GM12878 (cell line): ENCODE results near the gene VSTM2L. TPM values are rescaled to one million over a fixed set of nuclear protein-coding genes. Genes with fewer than 3 reads are reported as not detected.

Experiments
- ATAC-seq: fragments of 200-7000 bp; cut with Tn5 transposase; 3 replicates; pipeline ENCODE4 v1.9.1; 2020; ENCODE audit warnings: mild to moderate bottlenecking, moderate library complexity
- BruUV-seq: library from RNA; stranded (reverse); fragments of 400-500 nt; replicated peaks from 2 replicates; lab custom pipeline; 2021; lab: Mats Ljungman, UMichigan
- CTCF ChIA-PET: fragments of 300-600 bp; sonication (Branson Sonifier 250); formaldehyde crosslinking; extraction: SDS; loops from one replicate; lab custom pipeline; 2021; ENCODE audit warnings: inconsistent platforms; lab: Yijun Ruan, JAX
- POLR2A ChIA-PET: fragments of 350-600 bp; formaldehyde crosslinking; extraction: SDS; loops from one replicate; lab custom pipeline; 2021; ENCODE audit warnings: inconsistent platforms; lab: Charles Lee
- RAD21 ChIA-PET: fragments of 300-600 bp; sonication (Branson Sonifier 250); formaldehyde crosslinking; loops from one replicate; lab custom pipeline; 2023; ENCODE audit warnings: antibody characterized with exemption; ENCODE audit not compliant: unreplicated experiment; lab: Charles Lee
- SMC1A ChIA-PET: fragments of 300-600 bp; sonication (Branson Sonifier 250); formaldehyde crosslinking; loops from one replicate; lab custom pipeline; 2023; ENCODE audit not compliant: unreplicated experiment, uncharacterized antibody; lab: Charles Lee
- DNase-seq: peaks from one replicate; pipeline ENCODE4 v3.0.0-alpha.2; 2011; ENCODE audit warnings: low read depth, low spot score
- FAIRE-seq: peaks from 3 replicates; lab custom pipeline; 2011; peaks lifted over from hg19 to GRCh38; lab: Jason Lieb, UNC
- H2AFZ ChIP-seq: 2 replicates; pipeline ENCODE4 v1.6.0; 2011; ENCODE audit warnings: low read depth, low read length, control low read depth; ENCODE audit not compliant: control insufficient read depth
- H3K27ac ChIP-seq: 2 replicates; pipeline ENCODE4 v1.5.1; 2011; ENCODE audit warnings: control low read depth; ENCODE audit not compliant: control insufficient read depth, insufficient read depth
- H3K27me3 ChIP-seq, 2 experiments: replicated peaks in 1 of 2; 2 replicates each; pipeline versions ENCODE4 v1.6.0 to v1.6.1; 2011; ENCODE audit warnings: low read length in 1 of 2; ENCODE audit not compliant: control insufficient read depth in 2 of 2, insufficient read depth in 2 of 2
- H3K36me3 ChIP-seq, 2 experiments: 2 replicates each; pipeline ENCODE4 v1.5.1; 2011; ENCODE audit warnings: low read length in 1 of 2; ENCODE audit not compliant: control insufficient read depth in 2 of 2, insufficient read depth in 2 of 2
- H3K4me1 ChIP-seq: 2 replicates; pipeline ENCODE4 v1.6.1; 2011; ENCODE audit warnings: mild to moderate bottlenecking, low read length, moderate library complexity, mixed read lengths; ENCODE audit not compliant: control insufficient read depth, insufficient read depth
- H3K4me2 ChIP-seq: 2 replicates; pipeline ENCODE4 v1.6.0; 2011; ENCODE audit warnings: control low read depth; ENCODE audit not compliant: control insufficient read depth, insufficient read depth
- H3K4me3 ChIP-seq: fragments of 200-600 bp; sonication (generic); 2 replicates; pipeline ENCODE4 v1.5.1; 2016
- H3K79me2 ChIP-seq: 2 replicates; pipeline ENCODE4 v1.6.0; 2011; ENCODE audit warnings: low read length; ENCODE audit not compliant: control insufficient read depth, insufficient read depth
- H3K9ac ChIP-seq: 2 replicates; pipeline ENCODE4 v1.8.0; 2011; ENCODE audit warnings: low read length, control low read depth, mixed read lengths; ENCODE audit not compliant: control insufficient read depth, insufficient read depth
- H3K9me3 ChIP-seq: replicated peaks from 3 replicates; pipeline ENCODE4 v1.5.1; 2011; ENCODE audit warnings: mild to moderate bottlenecking, low read length; ENCODE audit not compliant: control insufficient read depth, insufficient read depth
- H4K20me1 ChIP-seq: 2 replicates; pipeline ENCODE4 v1.6.0; 2011; ENCODE audit not compliant: control insufficient read depth, insufficient read depth
- BCLAF1 ChIP-seq: fragments of 450-650 bp; IDR thresholded peaks from 2 replicates; pipeline ENCODE4 v1.6.1; 2017; ENCODE audit warnings: antibody characterized with exemption, mild to moderate bottlenecking, moderate library complexity
- CHD4 ChIP-seq: fragments of 200-600 bp; sonication (generic); IDR thresholded peaks from 2 replicates; pipeline ENCODE4 v1.6.1; 2016; ENCODE audit warnings: mild to moderate bottlenecking
- CTCF ChIP-seq, 3 experiments: IDR thresholded peaks in 2 of 3; conservative IDR thresholded peaks in 1 of 3; 2 replicates each; pipeline ENCODE4 v1.5.1; 2011; ENCODE audit warnings: low read depth in 3 of 3, low read length in 3 of 3, mild to moderate bottlenecking in 3 of 3, control low read depth in 2 of 3, moderate library complexity in 2 of 3, inconsistent platforms in 1 of 3, mixed read lengths in 1 of 3; ENCODE audit not compliant: control insufficient read depth in 2 of 3, insufficient read depth in 1 of 3; ENCODE audit errors: extremely low read depth in 1 of 3
- HDAC2 ChIP-seq: fragments of 200-600 bp; sonication (generic); IDR thresholded peaks from 2 replicates; pipeline ENCODE4 v1.6.1; 2017
- NR2C1 ChIP-seq: fragments of 450-650 bp; IDR thresholded peaks from 2 replicates; pipeline ENCODE4 v1.6.1; 2017; ENCODE audit warnings: antibody characterized with exemption, mild to moderate bottlenecking, moderate library complexity
- PRDM15 ChIP-seq: fragments of 450-650 bp; formaldehyde crosslinking; IDR thresholded peaks from 2 replicates; pipeline ENCODE4 v1.4.0; 2020; ENCODE audit warnings: mild to moderate bottlenecking, moderate library complexity
- TAF1 ChIP-seq: IDR thresholded peaks from 2 replicates; pipeline ENCODE4 v1.6.1; 2011; ENCODE audit warnings: mild to moderate bottlenecking, low read depth, low read length, borderline replicate concordance
- YBX1 ChIP-seq: fragments of 450-650 bp; IDR thresholded peaks from 2 replicates; pipeline ENCODE4 v1.6.1; 2016; ENCODE audit warnings: antibody characterized with exemption
- YY1 ChIP-seq: IDR thresholded peaks from 2 replicates; pipeline ENCODE4 v1.6.1; 2011; ENCODE audit warnings: low read depth, mild to moderate bottlenecking, low read length
- ZBTB33 ChIP-seq: fragments of 450-650 bp; IDR thresholded peaks from 2 replicates; pipeline ENCODE4 v1.6.1; 2017; ENCODE audit warnings: mild to moderate bottlenecking
- ZNF217 ChIP-seq: fragments of 450-650 bp; IDR thresholded peaks from 2 replicates; pipeline ENCODE4 v1.6.1; 2017; ENCODE audit warnings: antibody characterized with exemption, mild to moderate bottlenecking
- ZSCAN29 ChIP-seq: fragments of 450-650 bp; IDR thresholded peaks from 2 replicates; pipeline ENCODE4 v1.6.1; 2017; ENCODE audit warnings: mild to moderate bottlenecking, moderate library complexity
- ZZZ3 ChIP-seq: IDR thresholded peaks from 2 replicates; pipeline ENCODE4 v1.6.1; 2011; ENCODE audit warnings: low read depth; ENCODE audit not compliant: control insufficient read depth, insufficient read length
- WGBS: methylation state at CpG from one replicate; pipeline ENCODE4 v1.1.6; 2016; ENCODE audit warnings: low lambda C conversion rate; ENCODE audit not compliant: insufficient replicate concordance, insufficient coverage; ENCODE audit errors: missing lambda C conversion rate; 5-methylcytosine and 5-hydroxymethylcytosine counted together
- in situ Hi-C: fragments of 300-500 bp; cut with MboI; formaldehyde crosslinking; loops from 9 replicates; pipeline ENCODE4 v1.14.3; 2018; ENCODE audit warnings: mixed read lengths
- intact Hi-C: fragments of 100-400 bp; cut with micrococcal nuclease; formaldehyde crosslinking; loops from one replicate; pipeline ENCODE4 v1.14.2; 2022; ENCODE audit not compliant: unreplicated experiment
- polyA plus RNA-seq, 11 experiments: library from polyadenylated mRNA; depleted of rRNA in 4 of 11; unstranded in 6 of 11; stranded (reverse) in 5 of 11; fragments of >200 nt; fragmentation: Nextera tagmentation in 4 of 11; fragmentation: Illumina TruSeq in 1 of 11; extraction: Ambion mirVana in 4 of 11; extraction: Trizol in 1 of 11; gene quantifications; 1 replicate in 1 of 11; 2 replicates in 10 of 11; pipeline versions ENCODE4 v1.2.1 to v1.2.3, GENCODE V29; 2011 to 2016; ENCODE audit warnings: inconsistent platforms in 2 of 11, missing spikeins in 2 of 11, low read depth in 1 of 11
- total RNA-seq, 4 experiments: library from RNA; depleted of rRNA in 3 of 4; stranded (reverse); fragments of >200 nt in 3 of 4; fragmentation: Illumina TruSeq in 1 of 4; extraction: Trizol in 1 of 4; gene quantifications; 2 replicates each; pipeline versions ENCODE4 v1.2.1 to v1.2.3, GENCODE V29; 2013 to 2021

The VSTM2L gene
- total and polyA plus RNA-seq, 10 of the 15 experiments (the other 5 are each of a cell fraction or from before 2014, with no cell fraction given), result 0.05 to 1.5 (median 0.63) TPM; not detected in 2

GRCh38 chr20:37918035-37918434 is 15.1 kb downstream of the VSTM2L start:
- ChIA-PET POLR2A (interaction anchor here (0.5 kb wide), 1 partner anchor 113 kb away, joined by 3 read pairs; no protein-coding TSS in a partner anchor), SMC1A (no interaction called here), RAD21 (interaction anchor here (0.6 kb wide), 2 partner anchors 75 to 161 kb away, joined by 3 read pairs; no protein-coding TSS in a partner anchor), CTCF (interaction anchor here (1.1 to 1.2 kb wide), 2 partner anchors 16 to 74 kb away, joined by 3 to 4 read pairs; no protein-coding TSS in a partner anchor)
- no peak for ATAC-seq
- BruUV-seq, result no TSS peak
- no peaks in the 10 kb centered on the region for H3K79me2 ChIP-seq
- no peak overlapping the region for H3K9ac ChIP-seq
- DNase-seq, result no peak
- in situ Hi-C loops (no loop called here), intact Hi-C loops (no loop called here)
- H3K4me2 ChIP-seq, result no peak overlapping the region
- H3K27ac ChIP-seq, result no peak overlapping the region
- 77% methylated on average over 6 of the region's 6 CpGs for WGBS
- no peak overlapping the region for H3K4me3 ChIP-seq
- no peaks in the 10 kb centered on the region for H3K27me3 ChIP-seq
- H3K4me1 ChIP-seq, result peaks cover 25% of the 10 kb centered on the region
- no peak overlapping the region for H2AFZ ChIP-seq
- no peaks in the 10 kb centered on the region for H3K36me3 ChIP-seq
- FAIRE-seq, result no peak
- no peaks in the 10 kb centered on the region for H3K9me3 ChIP-seq
- H4K20me1 ChIP-seq, result no peaks in the 10 kb centered on the region
- TF ChIP-seq CTCF (IDR thresholded peaks at IDR 0.05 in 2 of 3, conservative IDR thresholded peaks at IDR 0.05 in 1 of 3; ENCODE audit: control insufficient read depth in 2 of 3, extremely low read depth in 1 of 3, insufficient read depth in 1 of 3, low read depth in 3 of 3, low read length in 3 of 3), result no peak
- no peak for TF ChIP-seq BCLAF1
- no peak for TF ChIP-seq NR2C1
- no peak for TF ChIP-seq PRDM15 (CRISPR knock-in tag)
- TF ChIP-seq YBX1, result no peak
- no peak for TF ChIP-seq ZSCAN29
- TF ChIP-seq YY1, result no peak
- no peak for TF ChIP-seq ZBTB33
- no peak for TF ChIP-seq ZZZ3
- no peak for TF ChIP-seq HDAC2
- no peak for TF ChIP-seq ZNF217
- TF ChIP-seq CHD4, result no peak
- TF ChIP-seq TAF1, result no peak
